ENCODE results near the gene ELOVL4.
A peak's percentile ranks its signal among the peaks of the same experiment; 100 is the strongest.

ELOVL4 gene

DNA sequence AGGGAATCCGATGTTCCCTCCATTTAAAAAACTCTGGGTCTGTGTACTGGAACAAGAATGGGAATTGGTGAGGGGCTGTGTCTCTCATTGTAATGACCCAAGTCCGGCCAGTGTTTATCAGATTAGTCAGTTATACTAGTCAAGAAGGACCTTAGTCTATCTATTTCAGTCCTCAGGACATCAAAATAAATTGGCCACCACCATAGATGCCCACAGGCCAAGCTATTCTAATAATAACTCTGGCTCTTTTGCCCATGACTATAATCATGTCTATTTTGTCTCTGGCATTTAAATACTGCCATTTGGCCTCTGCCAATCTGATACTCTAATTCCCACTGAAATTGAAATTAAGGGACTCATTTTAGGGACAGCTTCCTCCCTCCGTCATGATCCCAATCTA, 37.8 kb downstream of the ELOVL4 start:
- no peak for DNase-seq

DNA sequence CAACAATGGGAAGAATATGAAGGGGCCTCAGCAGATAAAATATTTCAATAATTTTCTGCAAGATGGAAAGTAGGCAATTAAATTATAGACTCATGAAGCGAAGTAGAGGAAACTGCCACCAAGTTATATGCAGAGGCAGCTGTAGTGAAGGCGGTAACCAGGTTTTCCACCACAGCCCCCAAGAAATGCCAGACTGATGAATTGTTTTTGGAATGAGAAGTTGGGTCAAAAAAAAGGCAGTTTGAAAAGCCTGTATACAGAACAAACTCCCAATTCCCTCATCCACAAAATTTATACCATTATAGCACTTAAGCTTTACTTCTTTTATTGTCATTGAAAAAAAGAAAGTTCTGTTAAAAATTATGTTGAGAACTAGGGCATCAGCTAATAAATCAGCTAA, 45.3 kb downstream of the ELOVL4 start:
- DNase-seq: no peak

DNA sequence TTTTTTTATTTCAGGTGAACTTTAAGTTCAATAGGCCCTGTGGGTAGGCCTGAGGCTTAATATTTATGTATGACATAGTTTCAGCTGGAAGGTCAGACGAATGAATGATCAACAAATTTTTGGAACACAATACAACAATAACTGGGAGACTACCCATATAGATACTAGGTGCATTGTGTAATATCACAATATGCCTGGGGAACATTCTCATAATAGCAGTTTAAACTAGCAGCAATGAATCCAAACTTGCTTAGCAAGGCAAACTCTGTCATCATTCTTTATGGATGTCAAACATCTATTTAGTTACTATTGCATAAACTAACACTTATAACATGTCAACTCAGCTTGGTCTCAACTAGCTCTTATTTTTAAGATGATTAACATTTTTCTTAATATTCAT, 49.3 kb downstream of the ELOVL4 start:
- DNase-seq: no peak

DNA sequence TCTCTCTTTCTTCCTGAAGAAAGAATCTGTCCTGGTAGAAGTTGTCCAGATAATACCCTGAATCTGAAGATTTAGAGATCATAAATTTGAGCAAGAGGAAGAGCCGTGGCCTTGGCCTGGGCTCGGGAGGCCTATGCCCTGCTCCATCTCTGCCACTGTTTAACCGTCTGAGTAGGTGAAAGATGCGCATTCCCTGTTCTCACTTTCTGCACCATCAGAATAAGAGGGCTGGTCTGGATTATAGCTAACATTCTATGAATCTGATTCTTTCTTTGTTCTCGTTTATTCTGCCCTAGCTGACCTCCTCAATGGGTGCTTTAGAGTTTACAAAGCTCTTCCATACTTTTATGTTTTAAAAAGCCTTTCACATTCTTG, 51.3 kb downstream of the ELOVL4 start:
- no peak for DNase-seq

DNA sequence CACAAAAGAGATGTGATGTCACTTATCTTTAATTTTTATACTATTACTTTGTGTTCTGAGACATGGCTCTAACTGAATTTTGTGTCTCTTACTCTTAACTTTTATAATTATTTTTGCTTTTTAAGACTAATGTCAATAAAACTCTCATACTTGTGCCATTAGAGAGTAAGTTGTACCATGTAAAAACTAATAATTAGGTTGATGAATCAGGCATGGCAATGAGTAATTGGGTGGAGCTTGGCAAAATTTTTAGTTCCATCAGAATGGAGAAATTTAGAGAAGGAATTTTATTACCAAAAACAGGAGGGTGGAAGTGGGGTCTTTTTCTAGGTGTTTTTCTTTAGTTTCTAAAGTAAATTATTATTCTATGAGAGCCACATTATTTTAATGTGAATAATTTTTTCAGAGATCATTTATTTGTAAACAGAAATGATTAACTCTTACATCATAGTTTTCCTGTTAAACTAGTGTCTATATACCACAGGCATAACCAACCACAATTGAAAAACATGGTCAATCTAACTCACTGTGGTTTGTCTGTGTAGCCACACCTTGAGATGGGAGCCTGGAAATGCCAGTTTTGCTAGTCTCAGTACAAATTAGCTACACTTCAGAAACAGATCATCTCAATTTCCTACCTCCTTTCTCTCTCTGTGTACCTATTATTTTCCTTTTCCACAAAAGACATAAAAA, 51.8 kb downstream of the ELOVL4 start:
- no peak for DNase-seq

DNA sequence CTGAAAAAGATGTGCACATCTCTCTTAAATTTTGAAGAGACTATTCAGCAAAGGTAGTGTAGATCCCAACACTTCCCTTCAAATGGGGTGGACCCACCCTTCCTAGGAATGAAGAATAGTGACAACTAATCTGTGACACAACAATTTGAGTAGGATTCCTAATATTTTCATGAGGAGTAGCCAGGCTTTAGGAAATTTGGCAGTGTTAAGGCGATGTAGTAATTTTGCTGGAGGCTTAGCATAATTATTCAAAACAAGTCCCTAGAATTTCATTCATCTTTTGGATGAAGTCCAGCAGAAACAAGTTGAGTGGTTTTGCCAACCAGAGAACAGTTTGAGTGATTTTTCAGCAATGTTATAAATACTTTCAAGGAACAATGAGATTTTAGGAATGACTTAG, 52.4 kb downstream of the ELOVL4 start:
- no peak for DNase-seq

DNA sequence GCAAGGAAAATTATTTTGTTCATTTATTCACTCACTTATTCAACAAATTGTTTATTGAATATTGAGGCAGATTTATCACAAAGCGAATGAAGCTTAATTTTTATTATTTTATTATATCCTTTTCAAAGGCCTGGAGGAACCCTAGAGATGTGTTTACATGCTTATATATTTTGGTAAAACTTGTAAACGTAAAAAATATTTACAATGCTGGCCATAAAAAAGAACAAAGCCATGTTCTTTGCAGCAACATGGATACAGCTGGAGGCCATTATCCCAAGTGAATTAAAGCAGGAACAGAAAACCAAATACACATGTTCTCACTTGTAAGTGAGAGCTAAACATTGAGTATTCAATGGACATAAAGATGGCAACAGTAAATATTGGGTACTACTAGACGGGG, 58.8 kb downstream of the ELOVL4 start:
- no peak for DNase-seq

DNA sequence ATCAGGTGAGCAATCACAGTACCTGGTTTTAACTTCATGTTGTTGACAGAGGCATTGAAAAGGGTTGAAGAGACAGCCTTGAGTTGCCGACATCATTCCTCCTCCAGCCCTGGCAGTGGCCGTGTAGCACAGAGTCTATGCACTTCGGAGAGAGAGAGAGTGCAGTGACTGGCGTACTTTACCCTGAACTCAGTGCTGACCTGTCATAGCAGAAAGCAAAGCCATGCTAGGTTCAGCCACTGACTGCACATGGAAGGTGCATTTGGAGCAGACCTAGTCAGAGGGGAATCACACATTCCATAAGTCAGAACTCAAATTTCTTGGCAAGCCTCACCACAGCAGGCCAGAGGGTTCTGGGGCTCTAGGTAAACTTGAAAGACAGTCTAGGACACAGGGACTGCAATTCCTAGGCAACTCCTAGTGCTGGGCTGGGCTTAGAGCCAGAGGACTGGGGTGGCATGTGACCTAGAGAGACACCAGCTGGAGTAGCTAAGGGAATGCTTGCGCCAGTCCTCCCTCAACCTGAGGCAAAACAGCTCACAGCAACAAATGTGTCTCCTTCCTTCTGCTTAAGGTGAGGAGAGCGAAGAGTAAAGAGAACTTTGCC, 69.1 kb downstream of the ELOVL4 start:
- DNase-seq: no peak

DNA sequence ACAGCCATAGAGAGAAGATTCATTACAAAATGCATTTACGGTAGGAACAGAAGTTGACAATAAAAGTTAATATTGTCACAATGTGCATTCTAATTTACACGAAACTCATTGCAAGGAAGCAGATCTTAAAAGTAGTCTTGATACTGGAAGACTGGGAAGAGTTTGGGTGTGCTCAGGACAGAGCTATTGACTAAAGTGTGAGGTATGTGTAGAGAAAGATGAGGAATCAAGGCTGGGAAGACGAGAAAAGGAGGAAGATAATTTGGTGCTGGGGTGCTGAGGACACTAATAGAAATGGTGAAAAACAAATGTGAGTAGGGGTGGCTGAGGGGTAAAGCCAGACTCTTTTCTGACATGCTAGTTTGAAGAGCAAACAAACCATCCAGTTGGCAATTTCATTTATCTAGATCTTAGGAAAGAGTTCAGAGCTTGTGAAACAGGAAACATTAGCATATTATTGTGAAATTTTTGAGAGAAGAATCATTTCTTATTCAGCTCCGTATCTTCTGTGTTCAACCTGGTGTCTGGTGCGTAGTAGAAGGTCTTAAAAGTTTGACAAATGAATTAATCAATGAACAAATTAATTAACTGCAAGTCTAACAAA, 72.7 kb downstream of the ELOVL4 start:
- DNase-seq: no peak

DNA sequence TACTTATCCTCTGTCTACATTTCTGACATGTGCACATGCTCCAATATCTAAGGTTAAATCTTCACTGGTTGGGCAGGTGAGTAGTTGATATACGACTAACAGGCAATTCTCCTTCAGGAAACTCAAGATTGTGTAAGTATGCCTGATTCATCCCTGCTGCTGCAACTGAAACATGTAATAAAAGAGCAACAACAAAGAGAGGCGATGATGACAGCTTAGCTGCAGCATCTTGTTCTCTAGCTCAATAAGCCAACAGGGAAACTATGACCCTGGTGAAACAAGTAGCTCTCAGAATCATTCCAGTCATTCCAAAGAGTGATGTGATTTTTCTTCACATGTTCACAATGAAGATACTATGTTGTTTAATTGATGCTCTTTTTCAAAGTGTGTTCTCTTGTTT, 74.4 kb downstream of the ELOVL4 start:
- no peak for DNase-seq

DNA sequence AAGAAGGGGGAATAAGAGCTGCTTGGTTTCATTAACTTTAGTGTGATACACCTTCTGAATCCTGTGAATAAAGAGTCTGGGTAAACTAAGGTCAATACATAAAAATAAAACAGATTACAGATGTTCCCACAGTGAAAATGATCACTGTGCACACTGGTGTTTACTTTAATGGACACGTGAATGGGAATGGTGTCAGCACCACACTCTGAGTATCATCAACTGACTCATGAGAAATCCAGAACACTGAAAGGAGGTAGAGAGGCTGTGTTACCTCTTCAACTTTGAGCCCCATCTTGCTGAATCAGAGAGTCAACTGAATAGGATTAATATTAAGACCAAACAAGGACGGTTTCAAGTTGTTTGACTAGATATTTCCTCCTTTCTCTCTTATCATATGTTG, 75.0 kb downstream of the ELOVL4 start:
- no peak for DNase-seq

DNA sequence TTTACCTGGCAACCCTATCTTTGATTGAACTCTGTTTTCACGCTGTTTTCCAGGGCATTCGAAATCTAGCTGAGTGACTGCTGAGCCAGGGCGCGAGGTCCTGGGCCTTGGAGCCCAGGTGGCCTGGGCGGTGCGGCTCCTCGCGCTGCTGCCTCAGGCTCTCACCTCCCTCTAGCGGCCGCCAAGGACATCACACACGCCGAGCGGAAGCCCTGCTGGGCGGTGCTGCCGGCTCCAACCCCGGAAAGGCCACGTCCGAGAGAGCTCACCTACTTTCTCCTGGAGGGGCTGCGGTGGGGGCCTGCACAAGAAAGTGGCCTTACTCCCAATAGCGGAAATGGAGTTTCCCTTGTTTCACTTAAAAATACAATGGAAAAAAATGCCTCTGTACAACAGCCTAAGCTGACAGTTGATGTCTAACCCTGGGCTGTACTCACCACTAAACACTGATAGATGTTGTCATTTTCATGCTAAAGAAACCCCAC, 77.7 kb downstream of the ELOVL4 start:
- DNase-seq: peak; percentile 81

DNA sequence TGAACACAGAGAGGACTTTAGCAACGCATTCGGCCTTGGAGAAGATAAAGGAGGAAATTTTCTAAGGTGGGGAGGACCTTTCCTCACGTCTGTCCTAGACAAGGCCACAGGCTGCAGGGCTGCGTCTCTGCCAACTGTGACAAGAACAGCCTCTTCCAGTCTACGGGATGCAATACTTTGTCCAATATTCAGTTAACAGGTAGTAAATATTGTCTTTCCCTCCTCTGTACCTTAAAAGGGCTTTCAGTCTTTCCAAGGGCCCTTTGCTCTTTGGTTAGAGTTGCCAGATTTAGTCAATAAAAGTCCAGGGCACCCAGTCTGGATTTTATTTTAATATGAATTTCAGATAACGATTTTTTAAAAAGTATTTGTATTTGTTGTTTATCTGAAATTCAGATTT, 78.2 kb downstream of the ELOVL4 start:
- no peak for DNase-seq

DNA sequence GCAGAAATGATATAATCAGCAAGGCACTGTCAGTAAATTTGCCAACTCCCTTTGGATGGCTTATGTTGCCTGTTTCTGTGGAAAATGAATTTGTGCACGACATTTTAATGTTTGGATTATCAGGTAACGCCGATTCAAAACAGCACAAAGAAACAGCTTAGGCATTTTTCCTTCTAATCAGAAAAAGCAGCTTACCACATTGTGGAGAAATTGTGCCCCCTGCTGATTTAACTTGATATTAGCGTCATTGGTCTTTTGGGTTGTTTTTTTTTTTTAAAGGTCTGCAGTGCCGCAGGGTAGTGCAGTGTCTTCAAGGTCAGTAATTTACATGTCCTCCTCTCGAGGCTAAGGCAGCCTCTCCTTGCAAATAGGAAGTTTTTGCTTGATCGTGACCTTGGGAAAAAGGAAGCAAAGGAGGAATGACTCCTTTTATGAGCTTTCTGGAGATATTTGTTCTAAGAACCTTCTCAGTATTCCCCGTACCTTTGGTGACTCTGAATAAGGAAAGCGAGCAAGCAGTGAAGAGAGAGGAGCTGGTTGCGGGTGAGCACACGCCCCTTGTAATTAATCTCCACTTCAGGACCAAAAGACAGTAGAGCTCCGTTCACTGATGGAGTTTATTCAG, 79.1 kb downstream of the ELOVL4 start:
- DNase-seq: peak; percentile 60
